ENCODE results near the gene WDR86.

WDR86 gene

DNA sequence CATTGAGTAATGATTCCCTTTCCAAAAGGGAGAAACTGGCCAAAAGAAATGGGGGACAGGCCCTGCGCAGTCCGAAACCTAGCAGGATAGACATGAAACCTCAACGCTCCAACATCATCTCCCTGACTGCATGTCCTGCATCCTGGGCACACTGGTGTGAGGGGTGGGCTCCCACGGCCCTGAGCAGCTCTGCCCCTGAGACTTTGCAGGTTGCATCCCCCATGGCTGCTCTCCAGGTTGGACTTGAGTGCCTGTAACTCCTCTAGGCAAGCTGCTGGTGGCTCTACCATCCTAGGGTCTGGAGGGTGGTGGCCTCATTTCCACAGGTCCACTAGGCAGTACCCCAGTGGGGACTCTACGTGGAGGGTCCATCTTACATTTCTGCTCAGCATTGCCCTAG is 46.4 kb upstream of the WDR86 start:
- no peak overlapping the region for H3K4me2 ChIP-seq (ENCODE audit: low read depth, low read length, poor library complexity, severe bottlenecking)
- H3K79me2 ChIP-seq (ENCODE audit: insufficient read depth, low read length), result no peaks in the 10 kb centered on the region
- H3K27me3 ChIP-seq (ENCODE audit: insufficient read depth, low read length, poor library complexity, severe bottlenecking), result no peaks in the 10 kb centered on the region

GRCh38 chr7:151455690-151456089 is 45.9 kb upstream of the WDR86 start:
- Histone ChIP-seq H3K4me3 (ENCODE audit: low read length, poor library complexity, severe bottlenecking) (no peak overlapping the region), H3K36me3 (ENCODE audit: insufficient read depth, low read length) (no peaks in the 10 kb centered on the region), H3K4me2 (ENCODE audit: low read depth, low read length, poor library complexity, severe bottlenecking) (no peak overlapping the region), H2AFZ (ENCODE audit: low read length) (no peak overlapping the region), H3K9me2 (replicated peaks; ENCODE audit: low read depth, low read length) (no peaks in the 10 kb centered on the region), H3K27me3 (ENCODE audit: insufficient read depth, low read length, poor library complexity, severe bottlenecking) (no peaks in the 10 kb centered on the region), H3K9ac (ENCODE audit: low read depth, low read length, poor library complexity, severe bottlenecking) (no peak overlapping the region), H3K9me3 (ENCODE audit: insufficient read depth, low read depth, low read length) (no peaks in the 10 kb centered on the region), H3K4me1 (ENCODE audit: insufficient read depth, low read length, poor library complexity, severe bottlenecking) (no peaks in the 10 kb centered on the region), H3K79me2 (ENCODE audit: insufficient read depth, low read length) (no peaks in the 10 kb centered on the region), H3F3A (ENCODE audit: low read depth) (no peaks in the 10 kb centered on the region), H4K20me1 (ENCODE audit: insufficient read depth, low read length, poor library complexity, severe bottlenecking) (no peaks in the 10 kb centered on the region)
- no peak for TF ChIP-seq EZH2phosphoT487 (IDR thresholded peaks at IDR 0.05; ENCODE audit: borderline replicate concordance)
- TF ChIP-seq CTCF (conservative IDR thresholded peaks at IDR 0.05; ENCODE audit: low read length), result no peak

More for the DNA sequence above, 46.4 kb upstream of the WDR86 start:
- Histone ChIP-seq H3K9me2 (replicated peaks; ENCODE audit: low read depth, low read length) (no peaks in the 10 kb centered on the region), H2AFZ (ENCODE audit: low read length) (no peak overlapping the region), H3K4me3 (ENCODE audit: low read length, poor library complexity, severe bottlenecking) (no peak overlapping the region), H3K9me3 (ENCODE audit: insufficient read depth, low read depth, low read length) (no peaks in the 10 kb centered on the region), H3K9ac (ENCODE audit: low read depth, low read length, poor library complexity, severe bottlenecking) (no peak overlapping the region), H3K4me1 (ENCODE audit: insufficient read depth, low read length, poor library complexity, severe bottlenecking) (no peaks in the 10 kb centered on the region), H3K36me3 (ENCODE audit: insufficient read depth, low read length) (no peaks in the 10 kb centered on the region), H4K20me1 (ENCODE audit: insufficient read depth, low read length, poor library complexity, severe bottlenecking) (no peaks in the 10 kb centered on the region), H3F3A (ENCODE audit: low read depth) (no peaks in the 10 kb centered on the region)
- TF ChIP-seq EZH2phosphoT487 (IDR thresholded peaks at IDR 0.05; ENCODE audit: borderline replicate concordance) (no peak), CTCF (conservative IDR thresholded peaks at IDR 0.05; ENCODE audit: low read length) (no peak)

- TF ChIP-seq EZH2phosphoT487 (IDR thresholded peaks at IDR 0.05; ENCODE audit: borderline replicate concordance), result no peak
- TF ChIP-seq CTCF (conservative IDR thresholded peaks at IDR 0.05; ENCODE audit: low read length), result no peak
- Histone ChIP-seq H3K36me3 (ENCODE audit: insufficient read depth, low read length) (no peaks in the 10 kb centered on the region), H3K27me3 (ENCODE audit: insufficient read depth, low read length, poor library complexity, severe bottlenecking) (no peaks in the 10 kb centered on the region), H3K4me1 (ENCODE audit: insufficient read depth, low read length, poor library complexity, severe bottlenecking) (no peaks in the 10 kb centered on the region), H3K79me2 (ENCODE audit: insufficient read depth, low read length) (no peaks in the 10 kb centered on the region), H3K9me2 (replicated peaks; ENCODE audit: low read depth, low read length) (no peaks in the 10 kb centered on the region), H3F3A (ENCODE audit: low read depth) (no peaks in the 10 kb centered on the region), H4K20me1 (ENCODE audit: insufficient read depth, low read length, poor library complexity, severe bottlenecking) (no peaks in the 10 kb centered on the region), H3K9me3 (ENCODE audit: insufficient read depth, low read depth, low read length) (no peaks in the 10 kb centered on the region), H3K9ac (ENCODE audit: low read depth, low read length, poor library complexity, severe bottlenecking) (no peak overlapping the region), H3K4me3 (ENCODE audit: low read length, poor library complexity, severe bottlenecking) (no peak overlapping the region), H2AFZ (ENCODE audit: low read length) (no peak overlapping the region), H3K4me2 (ENCODE audit: low read depth, low read length, poor library complexity, severe bottlenecking) (no peak overlapping the region)
Observed at GRCh38 chr7:151454932-151455530, 45.2 kb upstream of the WDR86 start.
